ENCODE results near the gene RBM28.

Gene RBM28

GRCh38 chr7:128389618-128390329 is 46.1 kb upstream of the RBM28 start:
- no peak overlapping the region for H3K4me2 ChIP-seq (ENCODE audit: low read length)
- H3K27me3 ChIP-seq (ENCODE audit: insufficient read depth, low read length, poor library complexity) = no peaks in the 10 kb centered on the region
- H4K5ac ChIP-seq (ENCODE audit: low read length) = no peak overlapping the region
- H4K8ac ChIP-seq (ENCODE audit: low read depth, low read length) = no peak overlapping the region
- H2BK120ac ChIP-seq (ENCODE audit: low read depth, low read length) = no peak overlapping the region
- H3K79me1 ChIP-seq (ENCODE audit: low read length) = no peaks in the 10 kb centered on the region
- no peaks in the 10 kb centered on the region for H3K36me3 ChIP-seq (ENCODE audit: control insufficient read depth, insufficient read depth, low read length)
- H3K56ac ChIP-seq (ENCODE audit: low read length) = no peak overlapping the region
- no peak overlapping the region for H3K18ac ChIP-seq (ENCODE audit: low read length)
- no peak overlapping the region for H3K4ac ChIP-seq (ENCODE audit: low read depth, low read length)
- H2BK5ac ChIP-seq (ENCODE audit: low read length) = no peak overlapping the region
- H2AK5ac ChIP-seq (ENCODE audit: low read length) = no peak overlapping the region
- H3K4me1 ChIP-seq (ENCODE audit: control insufficient read depth, low read depth, low read length) = no peaks in the 10 kb centered on the region
- WGBS (ENCODE audit: extremely low coverage, insufficient coverage, low lambda C conversion rate) = no CpG with 5 or more reads among the region's 9 CpGs
- no peaks in the 10 kb centered on the region for H3K79me2 ChIP-seq (ENCODE audit: control insufficient read depth, insufficient read depth, low read length)
- H3K4me3 ChIP-seq (ENCODE audit: low read length) = no peak overlapping the region
- no peak overlapping the region for H3K23ac ChIP-seq (ENCODE audit: low read length)
- no peak for DNase-seq
- H3K27ac ChIP-seq (ENCODE audit: low read depth, low read length) = no peak overlapping the region
- H3K9ac ChIP-seq (ENCODE audit: low read length) = no peak overlapping the region
- H2BK15ac ChIP-seq (replicated peaks; ENCODE audit: low read depth) = no peak overlapping the region

GRCh38 chr7:128389085-128389617 is 45.4 kb upstream of the RBM28 start:
- H2BK5ac ChIP-seq (ENCODE audit: low read length) = no peak overlapping the region
- H3K18ac ChIP-seq (ENCODE audit: low read length) = no peak overlapping the region
- no peaks in the 10 kb centered on the region for H3K36me3 ChIP-seq (ENCODE audit: control insufficient read depth, insufficient read depth, low read length)
- no peak overlapping the region for H3K4me3 ChIP-seq (ENCODE audit: low read length)
- H3K4ac ChIP-seq (ENCODE audit: low read depth, low read length) = no peak overlapping the region
- DNase-seq = no peak
- H3K4me1 ChIP-seq (ENCODE audit: control insufficient read depth, low read depth, low read length) = no peaks in the 10 kb centered on the region
- no peak overlapping the region for H4K8ac ChIP-seq (ENCODE audit: low read depth, low read length)
- no peaks in the 10 kb centered on the region for H3K79me2 ChIP-seq (ENCODE audit: control insufficient read depth, insufficient read depth, low read length)
- H3K56ac ChIP-seq (ENCODE audit: low read length) = no peak overlapping the region
- H2AK5ac ChIP-seq (ENCODE audit: low read length) = no peak overlapping the region
- no peak overlapping the region for H4K5ac ChIP-seq (ENCODE audit: low read length)
- no peak overlapping the region for H2BK120ac ChIP-seq (ENCODE audit: low read depth, low read length)
- WGBS (ENCODE audit: extremely low coverage, insufficient coverage, low lambda C conversion rate) = no CpG with 5 or more reads among the region's 2 CpGs
- H2BK15ac ChIP-seq (replicated peaks; ENCODE audit: low read depth) = no peak overlapping the region
- no peak overlapping the region for H3K4me2 ChIP-seq (ENCODE audit: low read length)
- H3K27me3 ChIP-seq (ENCODE audit: insufficient read depth, low read length, poor library complexity) = no peaks in the 10 kb centered on the region
- no peak overlapping the region for H3K23ac ChIP-seq (ENCODE audit: low read length)
- H3K27ac ChIP-seq (ENCODE audit: low read depth, low read length) = no peak overlapping the region
- H3K79me1 ChIP-seq (ENCODE audit: low read length) = no peaks in the 10 kb centered on the region
- no peak overlapping the region for H3K9ac ChIP-seq (ENCODE audit: low read length)

GRCh38 chr7:128388145-128388485 is 44.4 kb upstream of the RBM28 start:
- Histone ChIP-seq H3K27ac (ENCODE audit: low read depth, low read length) (no peak overlapping the region), H3K4me2 (ENCODE audit: low read length) (no peak overlapping the region), H3K23ac (ENCODE audit: low read length) (no peak overlapping the region), H3K4ac (ENCODE audit: low read depth, low read length) (no peak overlapping the region), H3K4me3 (ENCODE audit: low read length) (no peak overlapping the region), H4K5ac (ENCODE audit: low read length) (no peak overlapping the region), H3K27me3 (ENCODE audit: insufficient read depth, low read length, poor library complexity) (no peaks in the 10 kb centered on the region), H2BK120ac (ENCODE audit: low read depth, low read length) (no peak overlapping the region), H3K56ac (ENCODE audit: low read length) (no peak overlapping the region), H3K79me1 (ENCODE audit: low read length) (no peaks in the 10 kb centered on the region), H3K79me2 (ENCODE audit: control insufficient read depth, insufficient read depth, low read length) (no peaks in the 10 kb centered on the region), H3K36me3 (ENCODE audit: control insufficient read depth, insufficient read depth, low read length) (no peaks in the 10 kb centered on the region), H2BK5ac (ENCODE audit: low read length) (no peak overlapping the region), H3K9ac (ENCODE audit: low read length) (no peak overlapping the region), H3K4me1 (ENCODE audit: control insufficient read depth, low read depth, low read length) (no peaks in the 10 kb centered on the region), H2BK15ac (replicated peaks; ENCODE audit: low read depth) (no peak overlapping the region), H2AK5ac (ENCODE audit: low read length) (no peak overlapping the region), H3K18ac (ENCODE audit: low read length) (no peak overlapping the region), H4K8ac (ENCODE audit: low read depth, low read length) (no peak overlapping the region)
- no peak for DNase-seq
- WGBS (ENCODE audit: extremely low coverage, insufficient coverage, low lambda C conversion rate) = no CpG with 5 or more reads among the region's 3 CpGs

- no peak overlapping the region for H3K18ac ChIP-seq (ENCODE audit: low read length)
- no peaks in the 10 kb centered on the region for H3K4me1 ChIP-seq (ENCODE audit: control insufficient read depth, low read depth, low read length)
- no peaks in the 10 kb centered on the region for H3K79me1 ChIP-seq (ENCODE audit: low read length)
- no peak overlapping the region for H3K23ac ChIP-seq (ENCODE audit: low read length)
- no peak overlapping the region for H2AK5ac ChIP-seq (ENCODE audit: low read length)
- no peaks in the 10 kb centered on the region for H3K27me3 ChIP-seq (ENCODE audit: insufficient read depth, low read length, poor library complexity)
- H3K79me2 ChIP-seq (ENCODE audit: control insufficient read depth, insufficient read depth, low read length) = no peaks in the 10 kb centered on the region
- no peak overlapping the region for H3K56ac ChIP-seq (ENCODE audit: low read length)
- no peak overlapping the region for H3K4me2 ChIP-seq (ENCODE audit: low read length)
- no peak overlapping the region for H3K9ac ChIP-seq (ENCODE audit: low read length)
- no peak overlapping the region for H3K27ac ChIP-seq (ENCODE audit: low read depth, low read length)
- no peak overlapping the region for H3K4me3 ChIP-seq (ENCODE audit: low read length)
- H4K5ac ChIP-seq (ENCODE audit: low read length) = no peak overlapping the region
- no CpG with 5 or more reads among the region's 24 CpGs for WGBS (ENCODE audit: extremely low coverage, insufficient coverage, low lambda C conversion rate)
- H2BK5ac ChIP-seq (ENCODE audit: low read length) = no peak overlapping the region
- H3K4ac ChIP-seq (ENCODE audit: low read depth, low read length) = no peak overlapping the region
- no peak overlapping the region for H2BK15ac ChIP-seq (replicated peaks; ENCODE audit: low read depth)
- peak; percentile 92 for DNase-seq
- H4K8ac ChIP-seq (ENCODE audit: low read depth, low read length) = no peak overlapping the region
- H3K36me3 ChIP-seq (ENCODE audit: control insufficient read depth, insufficient read depth, low read length) = no peaks in the 10 kb centered on the region
- no peak overlapping the region for H2BK120ac ChIP-seq (ENCODE audit: low read depth, low read length)
Observed at GRCh38 chr7:128387216-128388144, 43.8 kb upstream of the RBM28 start.

GRCh38 chr7:128385988-128386925 is 42.5 kb upstream of the RBM28 start:
- no CpG with 5 or more reads among the region's 4 CpGs for WGBS (ENCODE audit: extremely low coverage, insufficient coverage, low lambda C conversion rate)

More at GRCh38 chr7:128385988-128386925, 42.5 kb upstream of the RBM28 start:
- H3K27ac ChIP-seq (ENCODE audit: low read depth, low read length) = no peak overlapping the region
- no peaks in the 10 kb centered on the region for H3K79me1 ChIP-seq (ENCODE audit: low read length)
- no peaks in the 10 kb centered on the region for H3K4me1 ChIP-seq (ENCODE audit: control insufficient read depth, low read depth, low read length)
- H4K5ac ChIP-seq (ENCODE audit: low read length) = no peak overlapping the region
- H3K36me3 ChIP-seq (ENCODE audit: control insufficient read depth, insufficient read depth, low read length) = no peaks in the 10 kb centered on the region
- H3K56ac ChIP-seq (ENCODE audit: low read length) = no peak overlapping the region
- H3K4me2 ChIP-seq (ENCODE audit: low read length) = no peak overlapping the region
- H4K8ac ChIP-seq (ENCODE audit: low read depth, low read length) = no peak overlapping the region
- no peak overlapping the region for H2BK120ac ChIP-seq (ENCODE audit: low read depth, low read length)
- H3K4ac ChIP-seq (ENCODE audit: low read depth, low read length) = no peak overlapping the region
- H2BK5ac ChIP-seq (ENCODE audit: low read length) = no peak overlapping the region
- H3K79me2 ChIP-seq (ENCODE audit: control insufficient read depth, insufficient read depth, low read length) = no peaks in the 10 kb centered on the region
- H3K23ac ChIP-seq (ENCODE audit: low read length) = no peak overlapping the region
- H3K9ac ChIP-seq (ENCODE audit: low read length) = no peak overlapping the region
- no peak overlapping the region for H3K18ac ChIP-seq (ENCODE audit: low read length)
- H2AK5ac ChIP-seq (ENCODE audit: low read length) = no peak overlapping the region
- no peak for DNase-seq
- H3K4me3 ChIP-seq (ENCODE audit: low read length) = no peak overlapping the region
- H3K27me3 ChIP-seq (ENCODE audit: insufficient read depth, low read length, poor library complexity) = no peaks in the 10 kb centered on the region
- no peak overlapping the region for H2BK15ac ChIP-seq (replicated peaks; ENCODE audit: low read depth)
